Measurements from ENCODE around the gene HINFP. TPM values are rescaled to one million over a fixed set of nuclear protein-coding genes. Genes with fewer than 3 reads are reported as not detected.

HINFP gene
- total RNA-seq, 1 experiment from 2014 or later = 42.4 TPM

DNA sequence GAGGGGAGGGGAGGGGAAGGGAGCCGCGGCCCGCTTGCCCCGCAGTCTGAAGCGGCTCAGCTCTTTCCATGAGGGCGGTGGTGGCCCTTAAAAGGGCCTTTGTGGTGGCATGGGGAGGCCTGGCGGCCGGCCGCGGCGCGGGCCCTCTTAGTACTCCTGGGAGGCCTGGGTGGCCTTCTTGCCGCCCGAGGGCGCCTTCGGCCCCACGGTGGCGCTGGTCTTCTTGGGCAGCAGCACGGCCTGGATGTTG lies 26.6 kb upstream of the HINFP start:
- Histone ChIP-seq H4K91ac (ENCODE audit: insufficient read length, low read depth, low read length) (no peak overlapping the region), H2BK20ac (ENCODE audit: low read depth, low read length, poor library complexity, severe bottlenecking) (no peak overlapping the region), H3K79me2 (ENCODE audit: insufficient read depth, low read length) (peaks cover 20% of the 10 kb centered on the region; the same call in 1 of the 2 replicates), H3K56ac (ENCODE audit: insufficient read length, low read depth, low read length) (no peak overlapping the region), H2BK12ac (ENCODE audit: insufficient read length, low read depth, low read length) (no peak overlapping the region), H4K20me1 (ENCODE audit: control insufficient read depth, insufficient read depth, insufficient read length) (no peaks in the 10 kb centered on the region), H3K27ac (ENCODE audit: insufficient read length, low read depth, low read length) (no peak overlapping the region), H3K4me2 (ENCODE audit: insufficient read depth, insufficient read length, low read length) (peak overlapping the region; percentile 44), H3K14ac (ENCODE audit: insufficient read depth, low read length) (peak overlapping the region; percentile 95), H3K23me2 (ENCODE audit: insufficient read length, low read depth, low read length, poor library complexity, severe bottlenecking) (peaks cover 13% of the 10 kb centered on the region), H2AFZ (ENCODE audit: low read length) (no peak overlapping the region), H3K9me3 (ENCODE audit: control insufficient read depth, low read depth, low read length) (no peaks in the 10 kb centered on the region), H3T11ph (ENCODE audit: low read length) (no peak overlapping the region), H2BK15ac (ENCODE audit: low read depth, low read length) (no peak overlapping the region), H3K27me3 (ENCODE audit: insufficient read depth, low read length) (no peaks in the 10 kb centered on the region), H3K4me1 (ENCODE audit: insufficient read depth, low read length) (no peaks in the 10 kb centered on the region; the same call in 1 of the 2 replicates), H3K18ac (ENCODE audit: insufficient read length, low read depth, low read length) (peak overlapping the region; percentile 81), H2BK5ac (ENCODE audit: insufficient read length, low read length) (no peak overlapping the region), H2AK5ac (ENCODE audit: insufficient read length, low read length) (no peak overlapping the region), H3K9ac (ENCODE audit: extremely low read depth, insufficient read length, low read length) (peak overlapping the region; percentile 95), H3K23ac (ENCODE audit: insufficient read length, low read depth, low read length) (no peak overlapping the region), H2BK120ac (ENCODE audit: low read depth, low read length, poor library complexity, severe bottlenecking) (no peak overlapping the region), H4K8ac (replicated peaks; ENCODE audit: insufficient read length, low read depth, low read length) (no peak overlapping the region), H3K79me1 (ENCODE audit: insufficient read depth, low read depth, low read length, poor library complexity, severe bottlenecking) (no peaks in the 10 kb centered on the region), H4K5ac (ENCODE audit: insufficient read length, low read depth, low read length) (no peak overlapping the region), H3K4ac (ENCODE audit: low read depth, low read length) (no peak overlapping the region)
- H3K9me3 Mint-ChIP-seq = no peaks in the 10 kb centered on the region; a peak in 1 of 5 replicates
- WGBS (ENCODE audit: extremely low coverage, insufficient read length, low lambda C conversion rate) = no CpG with 5 or more reads among the region's 19 CpGs
- DNase-seq = no peak
- H3K27ac Mint-ChIP-seq = peak overlapping the region in 2 of 3 experiments; percentile 95 to 96; a peak in 5 of 7 replicates
- no peaks in the 10 kb centered on the region for H3K27me3 Mint-ChIP-seq (ENCODE audit: low read depth)
- TF ChIP-seq, protein P1, sequence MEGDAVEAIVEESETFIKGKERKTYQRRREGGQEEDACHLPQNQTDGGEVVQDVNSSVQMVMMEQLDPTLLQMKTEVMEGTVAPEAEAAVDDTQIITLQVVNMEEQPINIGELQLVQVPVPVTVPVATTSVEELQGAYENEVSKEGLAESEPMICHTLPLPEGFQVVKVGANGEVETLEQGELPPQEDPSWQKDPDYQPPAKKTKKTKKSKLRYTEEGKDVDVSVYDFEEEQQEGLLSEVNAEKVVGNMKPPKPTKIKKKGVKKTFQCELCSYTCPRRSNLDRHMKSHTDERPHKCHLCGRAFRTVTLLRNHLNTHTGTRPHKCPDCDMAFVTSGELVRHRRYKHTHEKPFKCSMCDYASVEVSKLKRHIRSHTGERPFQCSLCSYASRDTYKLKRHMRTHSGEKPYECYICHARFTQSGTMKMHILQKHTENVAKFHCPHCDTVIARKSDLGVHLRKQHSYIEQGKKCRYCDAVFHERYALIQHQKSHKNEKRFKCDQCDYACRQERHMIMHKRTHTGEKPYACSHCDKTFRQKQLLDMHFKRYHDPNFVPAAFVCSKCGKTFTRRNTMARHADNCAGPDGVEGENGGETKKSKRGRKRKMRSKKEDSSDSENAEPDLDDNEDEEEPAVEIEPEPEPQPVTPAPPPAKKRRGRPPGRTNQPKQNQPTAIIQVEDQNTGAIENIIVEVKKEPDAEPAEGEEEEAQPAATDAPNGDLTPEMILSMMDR (conservative IDR thresholded peaks at IDR 0.05) = peak; percentile 71
- H3K36me3 Mint-ChIP-seq (ENCODE audit: insufficient read depth in 1 of 3, low read depth in 3 of 3) = peaks cover 36 to 67% (median 59%) of the 10 kb centered on the region in 3 experiments
- H3K4me3 Mint-ChIP-seq = peak overlapping the region; percentile 92 to 96
- H3K4me1 Mint-ChIP-seq = peaks cover 29% of the 10 kb centered on the region in 2 experiments

Measured in H9 (cell line).